Left lung (tissue), 10 donors: ENCODE results near the gene TNIK. TPM values are rescaled to one million over a fixed set of nuclear protein-coding genes. Genes with fewer than 3 reads are reported as not detected.
"Not testable (repeated sequence)": the region's sequence is repeated elsewhere in the genome, so short reads cannot be mapped to it uniquely, and the experiment has no call there.

Experiments
- ATAC-seq: fragments of 200-7000 bp; cut with Tn5 transposase; one replicate; pipeline ENCODE4 v1.9.1; 2020; ENCODE audit warnings: moderate library complexity
- DNase-seq, 4 donors: peaks; one replicate each; pipeline ENCODE4 v3.0.0-alpha.2; 2013 to 2020
- H3K27ac ChIP-seq, 2 donors: fragments of 200-600 bp; sonication (generic) in 1 of 2; one replicate each; pipeline versions ENCODE4 v1.5.0 to v1.8.0; 2020 to 2021
- H3K27me3 ChIP-seq, 2 donors: fragments of 200-600 bp; sonication (generic) in 1 of 2; one replicate each; pipeline versions ENCODE4 v1.5.0 to v1.8.0; 2020 to 2021
- H3K36me3 ChIP-seq, 2 donors: fragments of 200-600 bp; sonication (generic) in 1 of 2; one replicate each; pipeline versions ENCODE4 v1.5.0 to v1.8.0; 2020 to 2021
- H3K4me1 ChIP-seq, 2 donors: fragments of 200-600 bp; one replicate each; pipeline ENCODE4 v1.8.0; 2021
- H3K4me3 ChIP-seq, 2 donors: fragments of 200-600 bp; sonication (generic) in 1 of 2; one replicate each; pipeline versions ENCODE4 v1.5.0 to v1.8.0; 2020 to 2021; ENCODE audit warnings: mild to moderate bottlenecking in 1 of 2
- H3K9me3 ChIP-seq, 2 donors: fragments of 200-600 bp; sonication (generic) in 1 of 2; one replicate each; pipeline versions ENCODE4 v1.5.0 to v1.8.0; 2020 to 2021
- intact Hi-C, 2 donors: fragments of 100-400 bp; cut with DNase I; formaldehyde crosslinking; loops; one replicate each; pipeline versions ENCODE4 v1.11.2 to v1.14.2; 2022
- polyA plus RNA-seq, 6 donors: library from polyadenylated mRNA; unstranded; fragments of 120-200 nt; gene quantifications; one replicate each; pipeline ENCODE4 v1.2.1, GENCODE V29; 2013; ENCODE audit not compliant: insufficient read length in 6 of 6
- total RNA-seq, 2 donors: library from RNA; stranded (reverse); fragmentation: NEBNext Ultra II Directional; extraction: Animal tissue kit (Norgen Biotek cat#: 25700); gene quantifications; one replicate each; pipeline ENCODE4 v1.2.1, GENCODE V29; 2021
- TF ChIP-seq, protein P1 (sequence below), 2 donors: fragments of 200-600 bp; sonication (generic) in 1 of 2; IDR thresholded peaks; one replicate each; pipeline versions ENCODE4 v1.5.0 to v1.8.0; 2021; ENCODE audit warnings: antibody characterized with exemption in 2 of 2
- donor health status: DM: no; HTN: yes; CAD: no.
- donor health status: DM: no; HTN: no; CAD: no.

TNIK gene
- total and polyA plus RNA-seq, 8 donors: 14.8 to 42.0 (median 17.4) TPM

DNA sequence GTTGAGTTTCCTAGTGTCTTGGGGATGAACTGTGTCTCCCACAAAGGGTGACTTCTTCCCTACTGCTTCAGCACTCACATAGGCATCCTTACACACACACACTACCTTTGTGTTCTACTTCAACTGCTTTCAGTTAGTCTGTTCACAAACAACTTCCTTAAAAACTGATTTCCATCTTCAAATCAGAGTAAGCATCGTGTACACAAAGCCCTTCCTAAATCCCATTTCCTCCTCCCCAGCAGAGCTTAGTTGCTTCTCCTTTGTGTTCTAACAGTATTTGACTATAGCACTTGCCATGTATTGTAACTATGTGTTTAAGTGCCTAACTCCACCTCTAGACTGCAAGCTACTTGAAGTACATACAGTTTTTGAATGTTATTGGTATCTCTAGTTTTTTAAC lies 71.7 kb downstream of the TNIK start:
- H3K9me3 ChIP-seq: peaks cover 0 to 5% of the 10 kb centered on the region in 2 donors
- no peak overlapping the region for H3K27ac ChIP-seq
- TF ChIP-seq, protein P1, sequence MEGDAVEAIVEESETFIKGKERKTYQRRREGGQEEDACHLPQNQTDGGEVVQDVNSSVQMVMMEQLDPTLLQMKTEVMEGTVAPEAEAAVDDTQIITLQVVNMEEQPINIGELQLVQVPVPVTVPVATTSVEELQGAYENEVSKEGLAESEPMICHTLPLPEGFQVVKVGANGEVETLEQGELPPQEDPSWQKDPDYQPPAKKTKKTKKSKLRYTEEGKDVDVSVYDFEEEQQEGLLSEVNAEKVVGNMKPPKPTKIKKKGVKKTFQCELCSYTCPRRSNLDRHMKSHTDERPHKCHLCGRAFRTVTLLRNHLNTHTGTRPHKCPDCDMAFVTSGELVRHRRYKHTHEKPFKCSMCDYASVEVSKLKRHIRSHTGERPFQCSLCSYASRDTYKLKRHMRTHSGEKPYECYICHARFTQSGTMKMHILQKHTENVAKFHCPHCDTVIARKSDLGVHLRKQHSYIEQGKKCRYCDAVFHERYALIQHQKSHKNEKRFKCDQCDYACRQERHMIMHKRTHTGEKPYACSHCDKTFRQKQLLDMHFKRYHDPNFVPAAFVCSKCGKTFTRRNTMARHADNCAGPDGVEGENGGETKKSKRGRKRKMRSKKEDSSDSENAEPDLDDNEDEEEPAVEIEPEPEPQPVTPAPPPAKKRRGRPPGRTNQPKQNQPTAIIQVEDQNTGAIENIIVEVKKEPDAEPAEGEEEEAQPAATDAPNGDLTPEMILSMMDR (IDR thresholded peaks at IDR 0.05): no peak
- peaks cover 6 to 12% of the 10 kb centered on the region in 2 donors for H3K4me1 ChIP-seq
- ATAC-seq (no peak), DNase-seq (no peak)
- intact Hi-C loops: no loop called here
- no peak overlapping the region for H3K4me3 ChIP-seq
- H3K27me3 ChIP-seq: no peaks in the 10 kb centered on the region
- no peaks in the 10 kb centered on the region for H3K36me3 ChIP-seq

DNA sequence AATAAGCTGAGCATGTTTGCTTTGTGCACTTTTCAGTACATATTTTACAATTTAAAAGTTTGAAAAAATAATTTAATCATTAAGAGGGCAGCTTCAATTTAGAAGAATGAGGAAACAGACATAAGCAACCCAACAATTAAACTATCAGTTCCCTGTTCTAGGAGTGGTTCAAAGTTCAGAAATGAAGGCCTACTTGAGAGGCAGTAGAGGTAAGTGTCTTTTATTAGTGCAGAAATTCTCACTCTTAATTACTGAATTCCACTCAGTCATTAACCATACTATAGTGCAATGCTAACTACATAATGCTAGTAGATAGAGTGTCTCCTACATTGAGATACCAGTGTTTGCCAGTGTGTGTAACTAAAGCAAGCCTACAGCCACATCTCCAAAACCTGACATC lies 73.1 kb downstream of the TNIK start:
- Histone ChIP-seq H3K4me3 (no peak overlapping the region), H3K4me1 (peaks cover 6% of the 10 kb centered on the region in 2 donors), H3K9me3 (peaks cover 0 to 5% of the 10 kb centered on the region in 2 donors), H3K36me3 (no peaks in the 10 kb centered on the region), H3K27ac (no peak overlapping the region), H3K27me3 (no peaks in the 10 kb centered on the region)
- TF ChIP-seq, protein P1 (IDR thresholded peaks at IDR 0.05): no peak
- ATAC-seq: no peak
- DNase-seq: no peak
- intact Hi-C loops: no loop called here

DNA sequence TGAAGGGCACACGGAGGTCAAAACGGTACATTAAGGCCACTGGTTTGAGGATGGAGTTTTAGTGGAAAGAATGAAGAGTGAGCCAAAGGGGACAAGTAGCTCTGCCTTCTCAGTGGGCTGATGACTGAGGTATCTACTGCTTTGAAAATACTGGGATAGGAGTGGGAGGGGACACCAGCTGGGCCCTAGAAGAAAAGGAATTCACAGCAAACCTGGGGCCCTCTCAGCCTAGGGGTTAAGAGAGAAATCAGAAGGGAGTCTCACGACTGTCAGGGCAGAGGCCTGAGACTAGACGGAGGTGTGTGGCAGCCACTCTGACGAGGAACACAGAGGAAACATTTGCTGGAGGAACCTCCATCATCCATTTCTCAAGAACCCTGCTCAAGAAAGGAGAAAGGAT lies 75.1 kb downstream of the TNIK start:
- intact Hi-C loops: no loop called here

DNA sequence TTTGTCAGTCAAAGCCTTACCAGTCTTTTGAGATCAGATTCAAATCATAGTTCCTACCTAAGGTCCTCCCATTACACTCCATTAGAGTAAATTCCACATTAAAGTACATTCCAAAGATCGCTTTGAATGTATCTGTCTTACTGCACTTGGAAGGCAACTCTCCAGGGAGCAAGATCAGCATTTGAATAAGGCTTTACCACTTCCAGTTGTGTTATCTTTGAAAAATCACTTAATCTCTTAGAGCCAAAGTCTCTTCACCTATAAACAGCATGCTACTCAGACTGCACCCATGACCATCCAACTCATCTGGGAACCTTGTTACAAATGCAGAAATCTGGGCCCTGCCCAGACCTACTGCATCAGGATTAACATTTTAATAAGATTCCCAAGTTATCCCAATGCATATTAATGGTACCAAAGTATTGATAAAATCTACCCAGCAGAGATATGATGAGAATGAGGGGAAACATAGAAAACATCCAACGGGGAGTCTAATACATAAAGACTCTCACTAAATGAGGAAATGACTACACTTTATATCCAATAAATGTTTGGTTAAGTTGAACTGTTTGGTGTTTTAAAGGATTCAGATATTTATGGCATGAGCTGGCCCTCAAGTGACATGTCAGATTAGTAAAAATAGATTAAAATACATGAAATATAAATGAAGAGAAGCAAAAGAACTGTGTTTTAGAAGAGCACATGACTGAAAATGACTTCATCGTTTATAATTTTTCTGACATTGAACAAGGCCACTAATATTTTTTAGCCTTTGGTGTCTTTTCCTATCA lies 75.9 kb downstream of the TNIK start:
- no peak overlapping the region for H3K4me3 ChIP-seq
- intact Hi-C loops: no loop called here
- no peaks in the 10 kb centered on the region for H3K27me3 ChIP-seq
- H3K36me3 ChIP-seq: no peaks in the 10 kb centered on the region
- H3K4me1 ChIP-seq: peaks cover 6% of the 10 kb centered on the region in 2 donors
- TF ChIP-seq, protein P1 (IDR thresholded peaks at IDR 0.05): no peak
- DNase-seq (no peak), ATAC-seq (no peak)
- no peaks in the 10 kb centered on the region for H3K9me3 ChIP-seq
- H3K27ac ChIP-seq: no peak overlapping the region

More for the DNA sequence above, 75.1 kb downstream of the TNIK start:
- Histone ChIP-seq H3K4me1 (peaks cover 6% of the 10 kb centered on the region in 2 donors), H3K27ac (no peak overlapping the region), H3K27me3 (no peaks in the 10 kb centered on the region), H3K4me3 (no peak overlapping the region), H3K9me3 (no peaks in the 10 kb centered on the region), H3K36me3 (no peaks in the 10 kb centered on the region)
- TF ChIP-seq, protein P1 (IDR thresholded peaks at IDR 0.05): no peak
- ATAC-seq (no peak), DNase-seq (no peak)

DNA sequence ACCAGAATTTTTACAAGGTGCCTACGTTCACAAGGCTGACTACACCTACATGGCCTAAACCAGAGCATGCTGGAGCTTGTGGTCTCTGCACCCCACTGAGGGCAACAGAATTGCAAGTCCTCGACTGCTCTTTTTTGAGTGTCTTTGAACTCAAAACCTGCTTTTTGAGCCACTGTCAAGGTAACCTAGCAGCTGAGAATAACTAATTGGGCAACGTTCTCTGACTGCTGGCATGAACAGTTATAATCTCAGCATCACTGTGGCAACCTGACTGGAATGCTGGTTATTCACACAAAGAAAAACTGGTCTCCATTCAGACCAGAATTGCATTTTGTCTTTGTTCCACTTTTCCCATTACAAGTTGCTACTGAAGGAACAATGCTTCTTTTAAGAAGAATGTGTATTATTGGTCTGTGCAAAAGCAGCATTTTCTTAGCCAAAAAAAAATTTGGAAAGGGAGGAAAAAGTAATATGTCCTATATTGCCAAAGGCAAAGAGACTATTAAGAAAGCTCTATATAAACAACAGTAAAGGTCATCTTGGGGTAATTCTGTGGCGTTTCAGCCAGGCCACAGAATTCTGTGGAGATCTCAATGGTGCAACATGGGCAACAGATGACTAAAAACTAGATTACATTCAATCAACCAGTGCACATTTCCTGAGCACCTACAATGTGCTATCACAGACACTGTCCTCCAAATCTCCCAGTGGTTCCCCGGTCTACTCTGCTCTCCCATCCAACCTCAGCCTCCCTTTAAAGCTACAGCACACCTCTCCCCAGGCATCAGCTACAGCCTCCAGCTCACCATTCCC lies 76.8 kb downstream of the TNIK start:
- intact Hi-C loops: no loop called here
- Histone ChIP-seq H3K27me3 (no peaks in the 10 kb centered on the region), H3K4me3 (no peak overlapping the region), H3K27ac (no peak overlapping the region), H3K9me3 (no peaks in the 10 kb centered on the region), H3K4me1 (peaks cover 2 to 6% of the 10 kb centered on the region in 2 donors), H3K36me3 (no peaks in the 10 kb centered on the region)
- DNase-seq: peak in 1 of 4 donors; percentile 22
- TF ChIP-seq, protein P1 (IDR thresholded peaks at IDR 0.05): no peak
- no peak for ATAC-seq

DNA sequence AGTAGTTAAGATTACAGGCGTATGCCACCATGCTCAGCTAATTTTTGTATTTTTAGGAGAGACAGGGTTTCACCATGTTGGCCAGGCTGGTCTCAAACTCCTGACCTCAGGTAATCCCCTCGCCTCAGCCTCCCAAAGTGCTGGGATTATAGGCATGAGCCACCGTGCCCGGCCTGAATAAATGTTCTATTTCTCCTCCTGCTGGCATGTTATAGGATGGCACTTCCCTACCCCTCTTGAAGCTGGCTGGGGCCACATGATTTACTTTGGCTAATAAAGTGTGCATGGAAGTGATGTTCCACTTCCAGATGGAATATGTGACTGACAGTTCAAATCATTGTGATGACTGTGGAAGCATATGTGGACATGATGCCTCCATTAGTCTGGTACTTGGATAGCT lies 77.9 kb downstream of the TNIK start:
- H3K27ac ChIP-seq, intact Hi-C loops, H3K4me3 ChIP-seq, H3K36me3 ChIP-seq, H3K9me3 ChIP-seq, DNase-seq, H3K27me3 ChIP-seq, ATAC-seq, H3K4me1 ChIP-seq: not testable (repeated sequence)
